GM23338 (cell line): ENCODE results near the gene FNDC10. TPM values are rescaled to one million over a fixed set of nuclear protein-coding genes. Genes with fewer than 3 reads are reported as not detected.
A peak's percentile ranks its signal among the peaks of the same experiment; 100 is the strongest.

Source experiments
- ATAC-seq: fragments of 200-7000 bp; cut with Tn5 transposase; 3 replicates; pipeline ENCODE4 v1.9.1; 2020
- DNase-seq: peaks from one replicate; pipeline ENCODE4 v3.0.0-alpha.2; 2015; ENCODE audit warnings: low spot score
- H2AFZ ChIP-seq: fragments of 200-600 bp; sonication (generic); 2 replicates; pipeline ENCODE4 v1.8.0; 2016; ENCODE audit warnings: antibody characterized with exemption, mild to moderate bottlenecking, moderate library complexity
- H3F3A ChIP-seq: fragments of 200-600 bp; sonication (generic); replicated peaks from 2 replicates; pipeline ENCODE4 v1.8.0; 2017; ENCODE audit warnings: antibody characterized with exemption, mixed run types, low read depth
- H3K27ac ChIP-seq: fragments of 200-600 bp; sonication (generic); 2 replicates; pipeline ENCODE4 v1.6.1; 2016; ENCODE audit warnings: low read depth
- H3K27me3 ChIP-seq: fragments of 200-600 bp; sonication (generic); 2 replicates; pipeline ENCODE4 v1.8.0; 2016; ENCODE audit warnings: mild to moderate bottlenecking, mixed run types, moderate library complexity; ENCODE audit not compliant: insufficient read depth
- H3K36me3 ChIP-seq: fragments of 200-600 bp; sonication (generic); 2 replicates; pipeline ENCODE4 v1.8.0; 2016; ENCODE audit warnings: mild to moderate bottlenecking; ENCODE audit not compliant: insufficient read depth
- H3K4me1 ChIP-seq: fragments of 200-600 bp; sonication (generic); 2 replicates; pipeline ENCODE4 v1.8.0; 2016; ENCODE audit warnings: mild to moderate bottlenecking, moderate library complexity; ENCODE audit not compliant: insufficient read depth
- H3K4me2 ChIP-seq: fragments of 200-600 bp; sonication (generic); 2 replicates; pipeline ENCODE4 v1.7.1; 2017; ENCODE audit warnings: mixed run types
- H3K4me3 ChIP-seq: fragments of 200-600 bp; sonication (generic); 2 replicates; pipeline ENCODE4 v1.6.1; 2016; ENCODE audit warnings: mixed run types
- H3K79me2 ChIP-seq: fragments of 200-600 bp; sonication (generic); replicated peaks from 2 replicates; pipeline ENCODE4 v1.8.0; 2017; ENCODE audit warnings: mild to moderate bottlenecking; ENCODE audit not compliant: insufficient read depth
- H3K9me2 ChIP-seq: fragments of 200-600 bp; sonication (generic); 2 replicates; pipeline ENCODE4 v1.8.0; 2017; ENCODE audit not compliant: insufficient read depth
- H4K20me1 ChIP-seq: fragments of 200-600 bp; sonication (generic); replicated peaks from 2 replicates; pipeline ENCODE4 v1.8.0; 2017; ENCODE audit warnings: mild to moderate bottlenecking; ENCODE audit not compliant: insufficient read depth
- H3K27ac Mint-ChIP-seq: 2 replicates; pipeline ENCODE4 v1.8.0; 2020; ENCODE audit warnings: inconsistent platforms, mild to moderate bottlenecking, moderate library complexity, mixed read lengths
- H3K27me3 Mint-ChIP-seq: 3 replicates; pipeline ENCODE4 v1.8.0; 2022; ENCODE audit warnings: low read depth, mild to moderate bottlenecking, moderate library complexity, mixed read lengths, inconsistent platforms; ENCODE audit not compliant: insufficient read depth, poor library complexity
- H3K36me3 Mint-ChIP-seq: 3 replicates; pipeline ENCODE4 v1.8.0; 2021; ENCODE audit warnings: low read depth, mild to moderate bottlenecking, inconsistent platforms, moderate library complexity, mixed read lengths
- H3K4me1 Mint-ChIP-seq: 3 replicates; pipeline ENCODE4 v1.8.0; 2020; ENCODE audit warnings: mild to moderate bottlenecking, inconsistent platforms, mixed read lengths
- H3K4me3 Mint-ChIP-seq: 3 replicates; pipeline ENCODE4 v1.8.0; 2021; ENCODE audit warnings: moderate library complexity, mild to moderate bottlenecking, inconsistent platforms, mixed read lengths
- H3K9me3 Mint-ChIP-seq: 3 replicates; pipeline ENCODE4 v1.8.0; 2020; ENCODE audit warnings: moderate library complexity, mild to moderate bottlenecking, inconsistent platforms, mixed read lengths
- CREB1 ChIP-seq: fragments of 250-450 bp; sonication (Bioruptor Pico); IDR thresholded peaks from 2 replicates; pipeline ENCODE4 v1.5.0; 2020; ENCODE audit warnings: low read depth, mild to moderate bottlenecking, moderate library complexity
- CTCF ChIP-seq, 2 experiments: fragments of 200-600 bp in 1 of 2; sonication (generic) in 1 of 2; conservative IDR thresholded peaks; 2 replicates each; pipeline versions ENCODE4 v1.5.1 to v1.6.1; 2016 to 2017; ENCODE audit warnings: antibody characterized with exemption in 2 of 2, low read depth in 2 of 2, mild to moderate bottlenecking in 2 of 2, moderate library complexity in 1 of 2
- EZH2 ChIP-seq: fragments of 200-600 bp; sonication (generic); IDR thresholded peaks from one replicate; pipeline ENCODE4 v1.8.0; 2017; ENCODE audit warnings: antibody characterized with exemption, mild to moderate bottlenecking, low read depth; ENCODE audit not compliant: unreplicated experiment
- JUNB ChIP-seq: IDR thresholded peaks from one replicate; pipeline ENCODE4 v1.6.1; 2016; ENCODE audit warnings: antibody characterized with exemption; ENCODE audit not compliant: unreplicated experiment
- NANOG ChIP-seq: IDR thresholded peaks from 2 replicates; pipeline ENCODE4 v1.6.1; 2016; ENCODE audit warnings: antibody characterized with exemption, borderline replicate concordance
- STAT1 ChIP-seq: IDR thresholded peaks from one replicate; pipeline ENCODE4 v1.6.1; 2016; ENCODE audit warnings: antibody characterized with exemption; ENCODE audit not compliant: unreplicated experiment
- ZNF114 ChIP-seq: fragments of 250-450 bp; sonication (Bioruptor Pico); IDR thresholded peaks from 2 replicates; pipeline ENCODE4 v1.5.0; 2020; ENCODE audit warnings: mild to moderate bottlenecking, moderate library complexity
- ZNF331 ChIP-seq: fragments of 250-450 bp; sonication (Bioruptor Pico); IDR thresholded peaks from 2 replicates; pipeline ENCODE4 v1.5.0; 2020; ENCODE audit warnings: low read depth, mild to moderate bottlenecking, moderate library complexity
- polyA plus RNA-seq: library from polyadenylated mRNA; unstranded; fragments of >200 nt; fragmentation: Nextera tagmentation; extraction: Ambion mirVana; gene quantifications from 2 replicates; pipeline ENCODE4 v1.2.1, GENCODE V29; 2016
- total RNA-seq: library from RNA; depleted of rRNA; stranded (reverse); fragments of >200 nt; shearing (Covaris generic); gene quantifications from 2 replicates; pipeline ENCODE4 v1.2.3, GENCODE V29; 2014
- TF ChIP-seq, protein P1 (sequence below): IDR thresholded peaks from 2 replicates; pipeline ENCODE4 v1.6.1; 2016; ENCODE audit warnings: antibody characterized with exemption
- TF ChIP-seq, protein P2 (sequence below): IDR thresholded peaks from one replicate; pipeline ENCODE4 v1.6.1; 2018; ENCODE audit warnings: antibody characterized with exemption; ENCODE audit not compliant: unreplicated experiment

FNDC10 gene
- total and polyA plus RNA-seq, 2 experiments from 2014 or later, result 7.7 to 15.1 TPM

DNA sequence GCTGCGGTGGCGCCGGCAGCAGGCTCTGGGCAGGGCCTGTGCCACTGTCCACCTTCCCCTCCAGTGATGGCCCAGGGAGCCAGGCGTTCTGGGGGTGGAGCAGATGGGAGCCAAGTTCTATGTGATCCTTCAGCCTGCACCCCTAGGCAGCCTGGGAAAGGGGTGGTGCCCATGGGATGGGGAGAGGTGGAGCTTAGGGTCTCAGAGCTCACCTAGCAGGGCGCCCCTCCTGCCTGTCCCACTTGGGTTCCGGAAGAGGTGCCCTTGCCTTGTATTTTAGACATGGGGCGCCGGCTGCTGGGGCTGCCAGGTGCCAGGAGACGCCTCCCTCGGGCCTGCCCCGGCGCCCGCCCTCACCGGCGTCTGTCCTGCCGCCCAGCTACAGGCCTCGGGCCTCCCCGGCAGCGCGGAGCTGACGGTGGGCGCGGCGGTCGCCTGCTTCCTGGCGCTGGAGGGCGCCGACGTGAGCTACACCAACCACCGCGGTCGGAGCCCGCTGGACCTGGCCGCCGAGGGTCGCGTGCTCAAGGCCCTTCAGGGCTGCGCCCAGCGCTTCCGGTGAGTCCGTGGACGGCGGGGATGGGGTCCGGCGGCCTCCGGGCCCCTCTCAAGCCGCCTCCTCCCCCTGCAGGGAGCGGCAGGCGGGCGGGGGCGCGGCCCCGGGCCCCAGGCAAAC is 29.0 kb upstream of the FNDC10 start (continued):
- TF ChIP-seq ZNF331 (CRISPR knock-in tag), result no peak
- TF ChIP-seq, protein P1, sequence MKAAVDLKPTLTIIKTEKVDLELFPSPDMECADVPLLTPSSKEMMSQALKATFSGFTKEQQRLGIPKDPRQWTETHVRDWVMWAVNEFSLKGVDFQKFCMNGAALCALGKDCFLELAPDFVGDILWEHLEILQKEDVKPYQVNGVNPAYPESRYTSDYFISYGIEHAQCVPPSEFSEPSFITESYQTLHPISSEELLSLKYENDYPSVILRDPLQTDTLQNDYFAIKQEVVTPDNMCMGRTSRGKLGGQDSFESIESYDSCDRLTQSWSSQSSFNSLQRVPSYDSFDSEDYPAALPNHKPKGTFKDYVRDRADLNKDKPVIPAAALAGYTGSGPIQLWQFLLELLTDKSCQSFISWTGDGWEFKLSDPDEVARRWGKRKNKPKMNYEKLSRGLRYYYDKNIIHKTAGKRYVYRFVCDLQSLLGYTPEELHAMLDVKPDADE, result no peak
- TF ChIP-seq, protein P2, sequence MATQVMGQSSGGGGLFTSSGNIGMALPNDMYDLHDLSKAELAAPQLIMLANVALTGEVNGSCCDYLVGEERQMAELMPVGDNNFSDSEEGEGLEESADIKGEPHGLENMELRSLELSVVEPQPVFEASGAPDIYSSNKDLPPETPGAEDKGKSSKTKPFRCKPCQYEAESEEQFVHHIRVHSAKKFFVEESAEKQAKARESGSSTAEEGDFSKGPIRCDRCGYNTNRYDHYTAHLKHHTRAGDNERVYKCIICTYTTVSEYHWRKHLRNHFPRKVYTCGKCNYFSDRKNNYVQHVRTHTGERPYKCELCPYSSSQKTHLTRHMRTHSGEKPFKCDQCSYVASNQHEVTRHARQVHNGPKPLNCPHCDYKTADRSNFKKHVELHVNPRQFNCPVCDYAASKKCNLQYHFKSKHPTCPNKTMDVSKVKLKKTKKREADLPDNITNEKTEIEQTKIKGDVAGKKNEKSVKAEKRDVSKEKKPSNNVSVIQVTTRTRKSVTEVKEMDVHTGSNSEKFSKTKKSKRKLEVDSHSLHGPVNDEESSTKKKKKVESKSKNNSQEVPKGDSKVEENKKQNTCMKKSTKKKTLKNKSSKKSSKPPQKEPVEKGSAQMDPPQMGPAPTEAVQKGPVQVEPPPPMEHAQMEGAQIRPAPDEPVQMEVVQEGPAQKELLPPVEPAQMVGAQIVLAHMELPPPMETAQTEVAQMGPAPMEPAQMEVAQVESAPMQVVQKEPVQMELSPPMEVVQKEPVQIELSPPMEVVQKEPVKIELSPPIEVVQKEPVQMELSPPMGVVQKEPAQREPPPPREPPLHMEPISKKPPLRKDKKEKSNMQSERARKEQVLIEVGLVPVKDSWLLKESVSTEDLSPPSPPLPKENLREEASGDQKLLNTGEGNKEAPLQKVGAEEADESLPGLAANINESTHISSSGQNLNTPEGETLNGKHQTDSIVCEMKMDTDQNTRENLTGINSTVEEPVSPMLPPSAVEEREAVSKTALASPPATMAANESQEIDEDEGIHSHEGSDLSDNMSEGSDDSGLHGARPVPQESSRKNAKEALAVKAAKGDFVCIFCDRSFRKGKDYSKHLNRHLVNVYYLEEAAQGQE, result no peak
- no peak for TF ChIP-seq ZNF114 (CRISPR knock-in tag)
- TF ChIP-seq CREB1 (CRISPR knock-in tag), result no peak
- TF ChIP-seq JUNB, result no peak
- no peak for TF ChIP-seq EZH2

DNA sequence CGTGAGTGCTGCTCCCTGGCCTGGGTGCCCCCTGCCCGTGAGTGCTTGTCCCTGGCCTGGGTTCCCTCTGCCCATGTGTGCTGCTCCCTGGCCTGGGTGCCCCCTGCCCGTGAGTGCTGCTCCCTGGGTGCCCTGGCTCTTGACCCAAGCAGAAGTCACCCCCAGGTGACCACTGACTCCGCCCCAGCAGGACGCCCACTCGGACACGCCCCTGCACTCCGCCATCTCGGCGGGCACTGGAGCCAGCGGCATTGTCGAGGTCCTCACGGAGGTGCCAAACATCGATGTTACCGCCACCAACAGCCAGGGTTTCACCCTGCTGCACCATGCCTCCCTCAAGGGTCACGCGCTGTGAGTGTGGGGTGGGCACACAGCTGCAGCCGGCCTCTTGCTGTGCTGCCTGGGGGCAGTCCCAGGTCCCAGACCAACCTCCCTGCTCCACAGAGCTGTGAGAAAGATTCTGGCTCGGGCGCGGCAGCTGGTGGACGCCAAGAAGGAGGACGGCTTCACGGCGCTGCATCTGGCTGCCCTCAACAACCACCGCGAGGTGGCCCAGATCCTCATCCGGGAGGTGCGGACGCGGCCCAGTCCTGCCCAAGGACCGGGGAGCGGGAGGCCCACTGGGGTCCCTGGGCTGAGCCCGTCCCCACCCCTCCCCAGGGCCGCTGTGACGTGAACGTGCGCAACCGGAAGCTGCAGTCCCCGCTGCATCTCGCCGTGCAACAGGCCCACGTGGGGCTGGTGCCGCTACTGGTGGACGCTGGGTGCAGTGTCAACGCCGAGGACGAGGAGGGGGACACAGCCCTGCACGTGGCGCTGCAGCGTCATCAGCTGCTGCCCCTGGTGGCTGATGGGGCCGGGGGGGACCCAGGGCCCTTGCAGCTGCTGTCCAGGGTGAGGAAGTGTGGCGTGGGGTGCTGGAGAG is 28.2 kb upstream of the FNDC10 start:
- no peaks in the 10 kb centered on the region for H3K4me1 Mint-ChIP-seq
- H3K4me1 ChIP-seq, result no peaks in the 10 kb centered on the region
- no peaks in the 10 kb centered on the region for H3K36me3 ChIP-seq
- H3F3A ChIP-seq, result 0 out of 2 replicates have a peak, but pooled peaks cover 3% of the 10 kb centered on the region
- peaks cover 18% of the 10 kb centered on the region for H3K27me3 Mint-ChIP-seq
- no peaks in the 10 kb centered on the region for H4K20me1 ChIP-seq
- H3K27ac ChIP-seq, result no peak overlapping the region
- no peaks in the 10 kb centered on the region for H3K36me3 Mint-ChIP-seq
- peak overlapping the region; percentile 66 for H3K4me3 ChIP-seq
- H3K9me2 ChIP-seq, result no peaks in the 10 kb centered on the region
- peak overlapping the region; percentile 77 for H3K4me2 ChIP-seq
- ATAC-seq, result no peak
- no peaks in the 10 kb centered on the region for H3K79me2 ChIP-seq
- no peak overlapping the region for H3K27ac Mint-ChIP-seq
- H3K9me3 Mint-ChIP-seq, result no peaks in the 10 kb centered on the region; the same call in 2 of the 3 replicates
- no peak overlapping the region for H2AFZ ChIP-seq
- peak; percentile 33 for DNase-seq
- H3K4me3 Mint-ChIP-seq, result peak overlapping the region; percentile 56
- H3K27me3 ChIP-seq, result peaks cover 19% of the 10 kb centered on the region
- 0 out of 4 replicates have a peak, but pooled peaks have one; percentile 10 to 26 for TF ChIP-seq CTCF (conservative IDR thresholded peaks at IDR 0.05; ENCODE audit: low read depth in 2 of 2)
- no peak for TF ChIP-seq NANOG
- no peak for TF ChIP-seq EZH2
- TF ChIP-seq STAT1, result no peak
- TF ChIP-seq, protein P2, result peak; percentile 39
